ENCODE results near the gene ALDH1A3. TPM values are rescaled to one million over a fixed set of nuclear protein-coding genes. Genes with fewer than 3 reads are reported as not detected.

Gene ALDH1A3
- total and polyA plus RNA-seq, 8 donors, result 3.5 to 87.2 (median 30.3) TPM

GRCh38 chr15:100931143-100931890 lies 51.7 kb downstream of the ALDH1A3 start:
- Histone ChIP-seq H3K36me3 (peaks cover 0 to 37% (median 29%) of the 10 kb centered on the region in 4 donors), H3K4me1 (no peaks in the 10 kb centered on the region), H3K9me3 (no peaks in the 10 kb centered on the region), H3K27me3 (no peaks in the 10 kb centered on the region), H3K4me3 (no peak overlapping the region), H3K27ac (no peak overlapping the region)
- 82 to 84% (median 83%) methylated on average over 13 to 15 of the region's 15 CpGs for WGBS, 5 donors
- no peak for TF ChIP-seq CTCF (IDR thresholded peaks at IDR 0.05)
- TF ChIP-seq EP300 (IDR thresholded peaks at IDR 0.05), result no peak
- no peak for TF ChIP-seq POLR2AphosphoS5 (IDR thresholded peaks at IDR 0.05)
- TF ChIP-seq POLR2A (IDR thresholded peaks at IDR 0.05), result no peak
- intact Hi-C loops (cut with DNase I; ENCODE audit: low total_unique reads), result no loop called here
- DNase-seq, result no peak

DNA sequence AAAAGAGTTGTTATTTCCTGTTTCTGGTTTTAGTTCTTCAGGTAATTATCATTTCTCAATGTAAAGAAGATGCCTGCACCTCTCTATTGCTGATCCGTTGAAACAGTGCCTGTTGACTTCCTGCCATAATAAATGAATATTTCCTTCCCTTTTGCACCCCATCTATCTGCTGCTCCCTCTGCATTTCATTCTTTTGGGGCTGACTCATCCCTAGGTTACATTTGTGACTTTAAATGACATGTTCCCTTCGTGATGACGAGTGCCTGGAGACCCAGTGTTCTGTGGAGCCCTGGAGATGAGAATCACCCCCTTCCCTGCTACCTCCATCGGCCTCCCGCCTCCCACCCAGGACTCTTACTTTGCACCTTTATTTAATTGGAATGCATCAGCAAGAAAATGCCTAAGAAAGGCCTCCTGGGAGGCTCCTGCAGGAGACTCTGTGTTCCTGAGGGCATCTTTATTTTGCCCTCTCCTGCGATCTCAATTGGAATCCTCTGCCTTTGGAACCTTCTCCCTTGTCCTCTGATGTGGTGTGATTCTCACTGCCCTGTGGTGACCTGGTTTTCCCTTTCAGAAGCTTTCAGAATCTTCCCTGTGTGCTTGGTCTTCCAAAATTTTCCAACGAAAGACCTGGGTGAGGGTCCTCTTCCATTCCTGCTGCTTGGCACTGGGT lies 53.2 kb downstream of the ALDH1A3 start:
- DNase-seq, result no peak
- Histone ChIP-seq H3K4me1 (no peaks in the 10 kb centered on the region), H3K4me3 (no peak overlapping the region), H3K9me3 (no peaks in the 10 kb centered on the region), H3K27ac (no peak overlapping the region), H3K27me3 (no peaks in the 10 kb centered on the region), H3K36me3 (peaks cover 0 to 38% (median 19%) of the 10 kb centered on the region in 4 donors)
- WGBS, 5 donors, result 65 to 77% (median 73%) methylated on average over 7 of the region's 7 CpGs
- intact Hi-C loops (cut with DNase I; ENCODE audit: low total_unique reads), result no loop called here
- no peak for TF ChIP-seq POLR2AphosphoS5 (IDR thresholded peaks at IDR 0.05)
- no peak for TF ChIP-seq CTCF (IDR thresholded peaks at IDR 0.05)
- TF ChIP-seq EP300 (IDR thresholded peaks at IDR 0.05), result no peak
- no peak for TF ChIP-seq POLR2A (IDR thresholded peaks at IDR 0.05)

DNA sequence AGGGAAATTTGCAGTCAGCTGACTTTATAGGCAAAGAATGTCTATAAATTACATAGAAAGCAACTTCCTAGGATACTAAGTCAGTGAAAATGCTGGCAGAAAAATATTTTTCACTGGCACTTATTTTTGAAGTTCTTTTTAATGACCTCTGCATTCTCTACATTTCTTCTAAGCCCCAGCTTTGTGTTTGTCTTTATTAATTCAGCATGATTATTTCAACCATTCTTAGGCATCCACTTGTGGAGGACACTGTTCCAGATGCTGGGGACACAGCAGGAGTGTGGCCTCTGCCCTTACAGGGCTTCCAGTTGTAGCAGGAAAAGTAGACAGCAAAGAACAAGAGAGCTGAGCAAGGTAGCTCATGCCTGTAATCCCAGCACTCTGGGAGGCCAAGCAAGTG lies 54.5 kb downstream of the ALDH1A3 start:
- Histone ChIP-seq H3K9me3 (no peaks in the 10 kb centered on the region), H3K36me3 (peaks cover 0 to 25% (median 8%) of the 10 kb centered on the region in 4 donors), H3K27ac (no peak overlapping the region), H3K4me3 (no peak overlapping the region), H3K27me3 (no peaks in the 10 kb centered on the region), H3K4me1 (no peaks in the 10 kb centered on the region)
- TF ChIP-seq POLR2AphosphoS5 (IDR thresholded peaks at IDR 0.05) (no peak), POLR2A (IDR thresholded peaks at IDR 0.05) (no peak), CTCF (IDR thresholded peaks at IDR 0.05) (no peak), EP300 (IDR thresholded peaks at IDR 0.05) (no peak)
- DNase-seq, result no peak
- intact Hi-C loops (cut with DNase I; ENCODE audit: low total_unique reads), result no loop called here

- no peak overlapping the region for H3K27ac ChIP-seq
- no peaks in the 10 kb centered on the region for H3K27me3 ChIP-seq
- H3K9me3 ChIP-seq, result no peaks in the 10 kb centered on the region
- H3K36me3 ChIP-seq, result peaks cover 0 to 19% (median 4%) of the 10 kb centered on the region in 4 donors
- no peak for DNase-seq
- TF ChIP-seq EP300 (IDR thresholded peaks at IDR 0.05), result no peak
- no peak for TF ChIP-seq POLR2AphosphoS5 (IDR thresholded peaks at IDR 0.05)
- TF ChIP-seq POLR2A (IDR thresholded peaks at IDR 0.05), result no peak
- no peak for TF ChIP-seq CTCF (IDR thresholded peaks at IDR 0.05)
- intact Hi-C loops (cut with DNase I; ENCODE audit: low total_unique reads), result no loop called here
- no peaks in the 10 kb centered on the region for H3K4me1 ChIP-seq
- H3K4me3 ChIP-seq, result no peak overlapping the region
Measured at GRCh38 chr15:100934726-100935125, 55.1 kb downstream of the ALDH1A3 start.

All from stomach (tissue), 9 donors.